SK-N-MC (cell line): ENCODE measurements around the gene CSMD2.

ENCODE experiments used
- DNase-seq: peaks from one replicate; pipeline ENCODE4 v3.0.0-alpha.2; 2011; ENCODE audit warnings: low read depth, low spot score
- H3K27ac ChIP-seq: fragments of 200-600 bp; sonication (generic); 2 replicates; pipeline ENCODE4 v1.5.1; 2016; ENCODE audit warnings: mixed run types
- H3K36me3 ChIP-seq: fragments of 200-600 bp; sonication (generic); 2 replicates; pipeline ENCODE4 v1.6.1; 2017; ENCODE audit warnings: antibody characterized with exemption, low read length, mixed read lengths; ENCODE audit not compliant: insufficient read depth
- H3K4me3 ChIP-seq: fragments of 200-600 bp; sonication (generic); 2 replicates; pipeline ENCODE4 v1.5.1; 2016
- H3K9ac ChIP-seq: fragments of 200-600 bp; sonication (generic); 2 replicates; pipeline ENCODE4 v1.8.0; 2017; ENCODE audit warnings: mixed run types, mixed read lengths; ENCODE audit not compliant: insufficient read length
- H3K9me3 ChIP-seq: fragments of 200-600 bp; sonication (generic); 2 replicates; pipeline ENCODE4 v1.6.1; 2017; ENCODE audit warnings: low read depth, mild to moderate bottlenecking, antibody characterized with exemption, low read length, moderate library complexity, mixed read lengths
- EZH2 ChIP-seq: fragments of 200-600 bp; sonication (generic); IDR thresholded peaks from one replicate; pipeline ENCODE4 v1.6.1; 2017; ENCODE audit warnings: antibody characterized with exemption
- FOXP2 ChIP-seq: optimal IDR thresholded peaks from 2 replicates; pipeline ENCODE3; 2011; ENCODE audit warnings: mild to moderate bottlenecking, moderate library complexity; ENCODE audit not compliant: insufficient read depth; ENCODE audit errors: extremely low read length, control extremely low read depth
- POLR2AphosphoS5 ChIP-seq: IDR thresholded peaks from 2 replicates; pipeline ENCODE4 v1.6.1; 2012; ENCODE audit warnings: mild to moderate bottlenecking, low read depth, low read length, borderline replicate concordance

The CSMD2 gene

GRCh38 chr1:33762109-33762830 is 402.8 kb downstream of the CSMD2 start:
- no peak for TF ChIP-seq POLR2AphosphoS5
- TF ChIP-seq FOXP2: no peak
- TF ChIP-seq EZH2: no peak
- H3K27ac ChIP-seq: no peak overlapping the region

GRCh38 chr1:33758698-33759097 is 406.3 kb downstream of the CSMD2 start:
- Histone ChIP-seq H3K9me3 (no peaks in the 10 kb centered on the region), H3K9ac (no peak overlapping the region), H3K4me3 (no peak overlapping the region), H3K27ac (no peak overlapping the region), H3K36me3 (no peaks in the 10 kb centered on the region)
- DNase-seq: no peak
- TF ChIP-seq FOXP2 (no peak), EZH2 (no peak), POLR2AphosphoS5 (no peak)

More at GRCh38 chr1:33762109-33762830, 402.8 kb downstream of the CSMD2 start:
- DNase-seq: no peak
- Histone ChIP-seq H3K9me3 (no peaks in the 10 kb centered on the region), H3K4me3 (no peak overlapping the region), H3K36me3 (no peaks in the 10 kb centered on the region), H3K9ac (no peak overlapping the region)

GRCh38 chr1:33753087-33753856 is 411.8 kb downstream of the CSMD2 start:
- Histone ChIP-seq H3K27ac (no peak overlapping the region), H3K9ac (no peak overlapping the region), H3K9me3 (no peaks in the 10 kb centered on the region), H3K4me3 (no peak overlapping the region), H3K36me3 (no peaks in the 10 kb centered on the region)
- DNase-seq: no peak
- TF ChIP-seq FOXP2 (no peak), EZH2 (no peak), POLR2AphosphoS5 (no peak)

GRCh38 chr1:33745942-33746341 is 419.1 kb downstream of the CSMD2 start:
- no peak for DNase-seq
- Histone ChIP-seq H3K27ac (no peak overlapping the region), H3K9ac (no peak overlapping the region), H3K36me3 (no peaks in the 10 kb centered on the region), H3K4me3 (no peak overlapping the region), H3K9me3 (no peaks in the 10 kb centered on the region)
- TF ChIP-seq FOXP2: no peak
- no peak for TF ChIP-seq POLR2AphosphoS5
- TF ChIP-seq EZH2: no peak

GRCh38 chr1:33743221-33743998 is 421.6 kb downstream of the CSMD2 start:
- Histone ChIP-seq H3K27ac (no peak overlapping the region), H3K9ac (no peak overlapping the region), H3K36me3 (no peaks in the 10 kb centered on the region), H3K9me3 (no peaks in the 10 kb centered on the region), H3K4me3 (no peak overlapping the region)
- no peak for TF ChIP-seq POLR2AphosphoS5
- TF ChIP-seq FOXP2: no peak
- no peak for TF ChIP-seq EZH2
- DNase-seq: no peak

GRCh38 chr1:33742663-33743062 is 422.4 kb downstream of the CSMD2 start:
- no peaks in the 10 kb centered on the region for H3K9me3 ChIP-seq
- H3K4me3 ChIP-seq: no peak overlapping the region
- TF ChIP-seq EZH2 (no peak), FOXP2 (no peak)
- no peak overlapping the region for H3K27ac ChIP-seq
- DNase-seq: no peak
- no peak overlapping the region for H3K9ac ChIP-seq
- H3K36me3 ChIP-seq: no peaks in the 10 kb centered on the region

- no peak for TF ChIP-seq POLR2AphosphoS5
- TF ChIP-seq EZH2: no peak
- TF ChIP-seq FOXP2: no peak
Measured at GRCh38 chr1:33741749-33742148, 423.3 kb downstream of the CSMD2 start.

GRCh38 chr1:33740040-33740744 is 424.8 kb downstream of the CSMD2 start:
- H3K9ac ChIP-seq: no peak overlapping the region
- H3K27ac ChIP-seq: no peak overlapping the region
- DNase-seq: no peak
- no peaks in the 10 kb centered on the region for H3K36me3 ChIP-seq
- TF ChIP-seq FOXP2 (no peak), POLR2AphosphoS5 (no peak), EZH2 (no peak)
- H3K4me3 ChIP-seq: no peak overlapping the region
- H3K9me3 ChIP-seq: no peaks in the 10 kb centered on the region

More at GRCh38 chr1:33741749-33742148, 423.3 kb downstream of the CSMD2 start:
- Histone ChIP-seq H3K9me3 (no peaks in the 10 kb centered on the region), H3K9ac (no peak overlapping the region), H3K36me3 (no peaks in the 10 kb centered on the region), H3K4me3 (no peak overlapping the region), H3K27ac (no peak overlapping the region)
- DNase-seq: no peak
